T-helper 2 cell treated with Interferon-gamma antibody and Interleukin-4, amounts not matched to agents 100 ng/mL and 5 ng/mL, for 36 hours (primary cell): ENCODE results near the gene PBRM1. TPM values are rescaled to one million over a fixed set of nuclear protein-coding genes. Genes with fewer than 3 reads are reported as not detected.

Source experiments
- intact Hi-C: fragments of 100-400 bp; cut with micrococcal nuclease; formaldehyde crosslinking; loops from one replicate; pipeline ENCODE4 v1.15.1; 2023
- total RNA-seq: library from RNA; stranded (reverse); gene quantifications from 2 replicates; pipeline ENCODE4 v1.2.3, GENCODE V29; 2022

The PBRM1 gene
- total RNA-seq, 1 donor from 2014 or later = 79.8 TPM

GRCh38 chr3:52515192-52515591 lies 170.5 kb downstream of the PBRM1 start:
- intact Hi-C loops = no loop called here

GRCh38 chr3:52514576-52514975 lies 171.1 kb downstream of the PBRM1 start:
- intact Hi-C loops = no loop called here

GRCh38 chr3:52513281-52513680 lies 172.4 kb downstream of the PBRM1 start:
- intact Hi-C loops = no loop called here

- intact Hi-C loops = no loop called here
Measured at GRCh38 chr3:52512727-52513126, 173.0 kb downstream of the PBRM1 start.

- intact Hi-C loops = no loop called here
Measured at GRCh38 chr3:52512105-52512504, 173.6 kb downstream of the PBRM1 start.

GRCh38 chr3:52511509-52511908 lies 174.2 kb downstream of the PBRM1 start:
- intact Hi-C loops = no loop called here

- intact Hi-C loops = no loop called here
Measured at GRCh38 chr3:52509753-52510328, 175.9 kb downstream of the PBRM1 start.

GRCh38 chr3:52507359-52507758 lies 178.4 kb downstream of the PBRM1 start:
- intact Hi-C loops = no loop called here

- intact Hi-C loops = no loop called here
Measured at GRCh38 chr3:52506266-52506966, 179.3 kb downstream of the PBRM1 start.

- intact Hi-C loops = no loop called here
Measured at GRCh38 chr3:52504977-52505376, 180.7 kb downstream of the PBRM1 start.

GRCh38 chr3:52503788-52504424 lies 181.8 kb downstream of the PBRM1 start:
- intact Hi-C loops = no loop called here

GRCh38 chr3:52502808-52503350 lies 182.8 kb downstream of the PBRM1 start:
- intact Hi-C loops = no loop called here

GRCh38 chr3:52502001-52502400 lies 183.7 kb downstream of the PBRM1 start:
- intact Hi-C loops = no loop called here

- intact Hi-C loops = no loop called here
Measured at GRCh38 chr3:52501046-52501445, 184.7 kb downstream of the PBRM1 start.

- intact Hi-C loops = no loop called here
Measured at GRCh38 chr3:52498137-52499054, 187.3 kb downstream of the PBRM1 start.

GRCh38 chr3:52495777-52496602 lies 189.7 kb downstream of the PBRM1 start:
- intact Hi-C loops = no loop called here
